ENCODE data around the gene KLHL24. TPM values are rescaled to one million over a fixed set of nuclear protein-coding genes. Genes with fewer than 3 reads are reported as not detected.

The KLHL24 gene
- polyA plus RNA-seq, 1 donor from 2014 or later, result 92.1 TPM

DNA sequence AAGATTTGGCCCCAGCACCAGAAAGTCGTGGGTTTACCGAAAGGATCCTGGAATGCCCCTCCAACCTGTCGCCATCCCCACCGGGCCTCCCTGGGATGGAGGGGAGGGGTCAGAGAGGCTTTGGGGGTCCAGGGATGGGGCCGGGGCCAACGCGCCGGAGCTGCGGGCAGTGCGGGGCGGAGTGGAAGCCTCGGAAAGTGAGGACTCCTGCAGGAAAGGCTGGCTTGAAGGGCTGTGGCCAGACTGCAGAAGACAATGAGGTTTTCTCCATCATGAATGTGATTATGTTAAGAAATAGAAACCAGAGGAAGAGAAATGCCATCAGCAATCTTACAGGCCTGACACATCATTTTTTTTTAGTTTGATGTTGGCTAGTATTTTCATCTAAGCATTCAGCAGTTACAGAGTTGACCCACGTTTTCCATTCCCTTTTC is 62.9 kb downstream of the KLHL24 start:
- peaks cover 3% of the 10 kb centered on the region for H4K20me1 ChIP-seq (ENCODE audit: insufficient read depth)
- peaks cover 6% of the 10 kb centered on the region for H3K36me3 ChIP-seq (ENCODE audit: insufficient read depth, low read length)
- peak overlapping the region; percentile 81 for H3K4me2 ChIP-seq (ENCODE audit: low read length)
- H3F3A ChIP-seq (ENCODE audit: insufficient read depth, low read length, poor library complexity, severe bottlenecking), result no peaks in the 10 kb centered on the region
- no peaks in the 10 kb centered on the region for H3K9me2 ChIP-seq (ENCODE audit: insufficient read depth, low read length)
- H3K9ac ChIP-seq (ENCODE audit: low read length), result peak overlapping the region; percentile 88
- H3K9me3 ChIP-seq (ENCODE audit: low read length), result no peaks in the 10 kb centered on the region
- TF ChIP-seq RAD21 (conservative IDR thresholded peaks at IDR 0.05), result no peak
- TF ChIP-seq, protein P1, sequence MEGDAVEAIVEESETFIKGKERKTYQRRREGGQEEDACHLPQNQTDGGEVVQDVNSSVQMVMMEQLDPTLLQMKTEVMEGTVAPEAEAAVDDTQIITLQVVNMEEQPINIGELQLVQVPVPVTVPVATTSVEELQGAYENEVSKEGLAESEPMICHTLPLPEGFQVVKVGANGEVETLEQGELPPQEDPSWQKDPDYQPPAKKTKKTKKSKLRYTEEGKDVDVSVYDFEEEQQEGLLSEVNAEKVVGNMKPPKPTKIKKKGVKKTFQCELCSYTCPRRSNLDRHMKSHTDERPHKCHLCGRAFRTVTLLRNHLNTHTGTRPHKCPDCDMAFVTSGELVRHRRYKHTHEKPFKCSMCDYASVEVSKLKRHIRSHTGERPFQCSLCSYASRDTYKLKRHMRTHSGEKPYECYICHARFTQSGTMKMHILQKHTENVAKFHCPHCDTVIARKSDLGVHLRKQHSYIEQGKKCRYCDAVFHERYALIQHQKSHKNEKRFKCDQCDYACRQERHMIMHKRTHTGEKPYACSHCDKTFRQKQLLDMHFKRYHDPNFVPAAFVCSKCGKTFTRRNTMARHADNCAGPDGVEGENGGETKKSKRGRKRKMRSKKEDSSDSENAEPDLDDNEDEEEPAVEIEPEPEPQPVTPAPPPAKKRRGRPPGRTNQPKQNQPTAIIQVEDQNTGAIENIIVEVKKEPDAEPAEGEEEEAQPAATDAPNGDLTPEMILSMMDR (IDR thresholded peaks at IDR 0.05; ENCODE audit: poor library complexity, severe bottlenecking), result no peak
- no peak for TF ChIP-seq MXI1 (conservative IDR thresholded peaks at IDR 0.05; ENCODE audit: poor library complexity, severe bottlenecking)
- TF ChIP-seq TAF1 (IDR thresholded peaks at IDR 0.05; ENCODE audit: low read depth), result no peak
- H2AFZ ChIP-seq (ENCODE audit: low read depth, low read length), result peak overlapping the region; percentile 21
- H3K4me3 ChIP-seq (ENCODE audit: low read length), result peak overlapping the region; percentile 77
- H3K79me2 ChIP-seq (replicated peaks; ENCODE audit: insufficient read depth, low read length), result peaks cover 55% of the 10 kb centered on the region
- H3K27me3 ChIP-seq (ENCODE audit: insufficient read depth, low read depth, low read length), result no peaks in the 10 kb centered on the region
- H3K27ac ChIP-seq (ENCODE audit: low read length), result peak overlapping the region; percentile 84

DNA sequence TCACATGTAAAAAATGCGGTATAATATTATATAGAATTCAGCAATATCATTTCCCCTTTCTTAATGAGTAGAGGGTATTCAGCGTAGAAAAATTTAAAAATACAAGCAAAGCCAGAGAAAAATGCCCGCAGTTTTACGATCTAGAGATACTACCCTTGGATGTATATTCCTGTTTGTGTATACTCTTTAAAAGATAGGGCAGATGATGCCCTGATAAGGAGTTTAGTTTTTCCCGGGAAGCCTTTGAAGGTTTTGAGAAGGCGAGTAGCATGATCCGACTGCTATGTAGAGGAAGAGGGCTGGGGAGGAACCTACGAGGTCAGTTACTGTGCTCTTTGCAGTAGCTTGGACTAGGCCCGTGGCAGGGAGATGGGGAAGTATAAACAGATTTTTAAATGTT is 63.3 kb downstream of the KLHL24 start:
- Histone ChIP-seq H2AFZ (ENCODE audit: low read depth, low read length) (no peak overlapping the region), H3K9me2 (ENCODE audit: insufficient read depth, low read length) (no peaks in the 10 kb centered on the region), H3F3A (ENCODE audit: insufficient read depth, low read length, poor library complexity, severe bottlenecking) (no peaks in the 10 kb centered on the region), H4K20me1 (ENCODE audit: insufficient read depth) (peaks cover 3% of the 10 kb centered on the region), H3K9ac (ENCODE audit: low read length) (peak overlapping the region; percentile 88), H3K36me3 (ENCODE audit: insufficient read depth, low read length) (peaks cover 6% of the 10 kb centered on the region), H3K4me3 (ENCODE audit: low read length) (peak overlapping the region; percentile 77), H3K27me3 (ENCODE audit: insufficient read depth, low read depth, low read length) (no peaks in the 10 kb centered on the region), H3K79me2 (replicated peaks; ENCODE audit: insufficient read depth, low read length) (peaks cover 59% of the 10 kb centered on the region), H3K9me3 (ENCODE audit: low read length) (no peaks in the 10 kb centered on the region), H3K4me2 (ENCODE audit: low read length) (peak overlapping the region; percentile 81), H3K27ac (ENCODE audit: low read length) (peak overlapping the region; percentile 84)
- TF ChIP-seq POLR2AphosphoS5 (IDR thresholded peaks at IDR 0.05) (no peak), RAD21 (conservative IDR thresholded peaks at IDR 0.05) (no peak), SMC3 (conservative IDR thresholded peaks at IDR 0.05; ENCODE audit: poor library complexity) (no peak), MXI1 (conservative IDR thresholded peaks at IDR 0.05; ENCODE audit: poor library complexity, severe bottlenecking) (no peak), TAF1 (IDR thresholded peaks at IDR 0.05; ENCODE audit: low read depth) (no peak)
- TF ChIP-seq, protein P2, sequence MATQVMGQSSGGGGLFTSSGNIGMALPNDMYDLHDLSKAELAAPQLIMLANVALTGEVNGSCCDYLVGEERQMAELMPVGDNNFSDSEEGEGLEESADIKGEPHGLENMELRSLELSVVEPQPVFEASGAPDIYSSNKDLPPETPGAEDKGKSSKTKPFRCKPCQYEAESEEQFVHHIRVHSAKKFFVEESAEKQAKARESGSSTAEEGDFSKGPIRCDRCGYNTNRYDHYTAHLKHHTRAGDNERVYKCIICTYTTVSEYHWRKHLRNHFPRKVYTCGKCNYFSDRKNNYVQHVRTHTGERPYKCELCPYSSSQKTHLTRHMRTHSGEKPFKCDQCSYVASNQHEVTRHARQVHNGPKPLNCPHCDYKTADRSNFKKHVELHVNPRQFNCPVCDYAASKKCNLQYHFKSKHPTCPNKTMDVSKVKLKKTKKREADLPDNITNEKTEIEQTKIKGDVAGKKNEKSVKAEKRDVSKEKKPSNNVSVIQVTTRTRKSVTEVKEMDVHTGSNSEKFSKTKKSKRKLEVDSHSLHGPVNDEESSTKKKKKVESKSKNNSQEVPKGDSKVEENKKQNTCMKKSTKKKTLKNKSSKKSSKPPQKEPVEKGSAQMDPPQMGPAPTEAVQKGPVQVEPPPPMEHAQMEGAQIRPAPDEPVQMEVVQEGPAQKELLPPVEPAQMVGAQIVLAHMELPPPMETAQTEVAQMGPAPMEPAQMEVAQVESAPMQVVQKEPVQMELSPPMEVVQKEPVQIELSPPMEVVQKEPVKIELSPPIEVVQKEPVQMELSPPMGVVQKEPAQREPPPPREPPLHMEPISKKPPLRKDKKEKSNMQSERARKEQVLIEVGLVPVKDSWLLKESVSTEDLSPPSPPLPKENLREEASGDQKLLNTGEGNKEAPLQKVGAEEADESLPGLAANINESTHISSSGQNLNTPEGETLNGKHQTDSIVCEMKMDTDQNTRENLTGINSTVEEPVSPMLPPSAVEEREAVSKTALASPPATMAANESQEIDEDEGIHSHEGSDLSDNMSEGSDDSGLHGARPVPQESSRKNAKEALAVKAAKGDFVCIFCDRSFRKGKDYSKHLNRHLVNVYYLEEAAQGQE (IDR thresholded peaks at IDR 0.05; ENCODE audit: borderline replicate concordance), result no peak

DNA sequence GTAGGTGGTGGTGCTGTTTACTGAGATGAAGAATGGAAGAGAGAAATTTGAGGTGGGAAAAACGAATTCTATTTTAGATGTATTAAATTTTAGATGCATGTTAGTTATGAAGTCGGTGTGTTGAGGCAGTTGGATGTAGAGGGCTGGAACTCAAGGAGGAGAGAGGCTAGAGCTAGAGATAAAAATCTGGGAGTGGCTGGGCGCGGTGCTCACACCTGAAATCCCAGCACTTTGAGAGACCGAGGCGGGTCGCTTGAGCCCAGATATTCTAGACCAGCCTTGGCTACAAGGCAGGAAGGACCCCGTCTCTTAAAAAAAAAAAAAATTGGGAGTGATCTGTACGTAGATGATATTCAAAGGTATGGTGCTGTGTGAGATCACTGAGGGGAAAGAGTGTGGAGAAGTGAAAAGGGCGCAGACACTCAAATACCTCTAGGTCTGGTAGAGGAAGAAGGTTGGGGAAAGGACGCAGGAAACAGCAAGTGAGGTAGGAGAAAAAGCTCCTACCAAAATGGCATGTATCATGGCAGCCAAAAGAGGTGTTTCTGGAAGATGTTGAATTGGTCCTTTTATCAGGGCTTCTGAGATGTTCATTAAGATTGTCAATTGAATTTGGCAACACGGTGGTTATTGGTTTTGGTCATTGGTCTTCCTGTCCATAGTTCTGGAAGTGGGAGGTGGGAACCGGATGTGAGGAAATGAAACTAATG is 64.0 kb downstream of the KLHL24 start:
- peak overlapping the region; percentile 81 for H3K4me2 ChIP-seq (ENCODE audit: low read length)
- no peak overlapping the region for H2AFZ ChIP-seq (ENCODE audit: low read depth, low read length)
- no peaks in the 10 kb centered on the region for H3F3A ChIP-seq (ENCODE audit: insufficient read depth, low read length, poor library complexity, severe bottlenecking)
- peak overlapping the region; percentile 77 for H3K4me3 ChIP-seq (ENCODE audit: low read length)
- peak overlapping the region; percentile 88 for H3K9ac ChIP-seq (ENCODE audit: low read length)
- peaks cover 66% of the 10 kb centered on the region for H3K79me2 ChIP-seq (replicated peaks; ENCODE audit: insufficient read depth, low read length)
- peaks cover 6% of the 10 kb centered on the region for H3K36me3 ChIP-seq (ENCODE audit: insufficient read depth, low read length)
- H3K27me3 ChIP-seq (ENCODE audit: insufficient read depth, low read depth, low read length), result no peaks in the 10 kb centered on the region
- H4K20me1 ChIP-seq (ENCODE audit: insufficient read depth), result peaks cover 3% of the 10 kb centered on the region
- peak overlapping the region; percentile 84 for H3K27ac ChIP-seq (ENCODE audit: low read length)
- no peaks in the 10 kb centered on the region for H3K9me2 ChIP-seq (ENCODE audit: insufficient read depth, low read length)
- no peaks in the 10 kb centered on the region for H3K9me3 ChIP-seq (ENCODE audit: low read length)
- TF ChIP-seq, protein P2 (IDR thresholded peaks at IDR 0.05; ENCODE audit: borderline replicate concordance), result no peak
- TF ChIP-seq, protein P1 (IDR thresholded peaks at IDR 0.05; ENCODE audit: poor library complexity, severe bottlenecking), result no peak
- TF ChIP-seq RAD21 (conservative IDR thresholded peaks at IDR 0.05) (no peak), POLR2AphosphoS5 (IDR thresholded peaks at IDR 0.05) (no peak), EZH2 (IDR thresholded peaks at IDR 0.05; ENCODE audit: borderline replicate concordance, insufficient read depth, low read length, poor library complexity, severe bottlenecking) (no peak), EP300 (conservative IDR thresholded peaks at IDR 0.05; ENCODE audit: poor library complexity, severe bottlenecking) (no peak), MXI1 (conservative IDR thresholded peaks at IDR 0.05; ENCODE audit: poor library complexity, severe bottlenecking) (no peak), SMC3 (conservative IDR thresholded peaks at IDR 0.05; ENCODE audit: poor library complexity) (no peak)
